Activated CD4-positive, alpha-beta T cell treated with anti-CD3 and anti-CD28 coated beads, Interleukin-2, amount 50 U/mL, for 24 hours (primary cell): ENCODE data around the gene BHLHE23.

Source experiments
- DNase-seq, 2 donors: peaks; one replicate each; pipeline ENCODE4 v3.0.0-alpha.2; 2020; ENCODE audit warnings: low read depth in 1 of 2, low spot score in 1 of 2

Gene BHLHE23

GRCh38 chr20:63009988-63010769, 3.4 kb upstream of the BHLHE23 start:
- peak; percentile 35 to 54 for DNase-seq

- DNase-seq = peak; percentile 75 to 80
Observed at GRCh38 chr20:63009045-63009961, 2.5 kb upstream of the BHLHE23 start.

- DNase-seq = no peak
Observed at GRCh38 chr20:63008541-63009044, 1.8 kb upstream of the BHLHE23 start.

GRCh38 chr20:63007646-63008488, 1.1 kb upstream of the BHLHE23 start:
- DNase-seq = no peak

- no peak for DNase-seq
Observed at GRCh38 chr20:63007360-63007645, 539 bp upstream of the BHLHE23 start.

- DNase-seq = no peak
Observed at GRCh38 chr20:63005862-63006539, 763 bp downstream of the BHLHE23 start.

GRCh38 chr20:63005365-63005861, 1.4 kb downstream of the BHLHE23 start:
- no peak for DNase-seq

GRCh38 chr20:63004607-63005364, 2.0 kb downstream of the BHLHE23 start:
- DNase-seq = no peak

- no peak for DNase-seq
Observed at GRCh38 chr20:63003546-63003945, 3.2 kb downstream of the BHLHE23 start.

- no peak for DNase-seq
Observed at GRCh38 chr20:63002511-63002910, 4.3 kb downstream of the BHLHE23 start.

GRCh38 chr20:63000958-63001357, 5.8 kb downstream of the BHLHE23 start:
- DNase-seq = no peak

- no peak for DNase-seq
Observed at GRCh38 chr20:63000036-63000435, 6.7 kb downstream of the BHLHE23 start.

GRCh38 chr20:62999580-62999979, 7.2 kb downstream of the BHLHE23 start:
- no peak for DNase-seq

GRCh38 chr20:62998449-62998848, 8.3 kb downstream of the BHLHE23 start:
- DNase-seq = no peak

GRCh38 chr20:62997417-62998035, 9.2 kb downstream of the BHLHE23 start:
- no peak for DNase-seq

- DNase-seq = no peak
Observed at GRCh38 chr20:62996596-62996982, 10.2 kb downstream of the BHLHE23 start.

- DNase-seq = no peak
Observed at GRCh38 chr20:62995898-62996595, 10.7 kb downstream of the BHLHE23 start.

GRCh38 chr20:62995481-62995880, 11.3 kb downstream of the BHLHE23 start:
- no peak for DNase-seq

- DNase-seq = no peak
Observed at GRCh38 chr20:62994869-62995281, 11.9 kb downstream of the BHLHE23 start.
